PC-9 (cell line): ENCODE measurements around the gene XRCC4. TPM values are rescaled to one million over a fixed set of nuclear protein-coding genes. Genes with fewer than 3 reads are reported as not detected.
"Not testable (repeated sequence)": the region's sequence is repeated elsewhere in the genome, so short reads cannot be mapped to it uniquely, and the experiment has no call there.

Experiments
- BruUV-seq: library from RNA; stranded (reverse); fragments of 400-500 nt; replicated peaks from 2 replicates; lab custom pipeline; 2021; lab: Mats Ljungman, UMichigan
- CTCF ChIA-PET: fragments of 300-600 bp; sonication (Branson Sonifier 250); formaldehyde crosslinking; loops from one replicate; lab custom pipeline; 2022; ENCODE audit warnings: antibody characterized with exemption; lab: Charles Lee
- POLR2A ChIA-PET: fragments of 300-600 bp; sonication (Branson Sonifier 250); formaldehyde crosslinking; loops from one replicate; lab custom pipeline; 2022; ENCODE audit warnings: antibody characterized with exemption; ENCODE audit not compliant: unreplicated experiment; lab: Charles Lee
- DNase-seq, 2 experiments: peaks; one replicate each; pipeline versions ENCODE4 v3.0.0 to v3.0.0-alpha.2; 2015 to 2022; ENCODE audit warnings: mixed read lengths in 1 of 2
- H2AFZ ChIP-seq: fragments of 200-600 bp; sonication (generic); 2 replicates; pipeline ENCODE4 v1.8.1; 2017; ENCODE audit warnings: antibody characterized with exemption
- H3F3A ChIP-seq: fragments of 200-600 bp; sonication (generic); 2 replicates; pipeline ENCODE4 v1.8.1; 2017; ENCODE audit warnings: antibody characterized with exemption, mild to moderate bottlenecking, low read depth; ENCODE audit not compliant: insufficient read depth
- H3K27ac ChIP-seq: fragments of 200-600 bp; sonication (generic); 2 replicates; pipeline ENCODE4 v1.6.1; 2016; ENCODE audit warnings: mixed run types
- H3K27me3 ChIP-seq: fragments of 200-600 bp; sonication (generic); 2 replicates; pipeline ENCODE4 v1.6.1; 2016; ENCODE audit warnings: low read depth, mixed run types; ENCODE audit not compliant: insufficient read depth
- H3K36me3 ChIP-seq: fragments of 200-600 bp; sonication (generic); 2 replicates; pipeline ENCODE4 v1.6.1; 2016; ENCODE audit warnings: low read depth, mixed run types
- H3K4me1 ChIP-seq: fragments of 200-600 bp; sonication (generic); replicated peaks from 2 replicates; pipeline ENCODE4 v1.6.1; 2016; ENCODE audit warnings: mixed run types; ENCODE audit not compliant: insufficient read depth
- H3K4me2 ChIP-seq: fragments of 200-600 bp; sonication (generic); 2 replicates; pipeline ENCODE4 v1.6.1; 2017; ENCODE audit warnings: mixed run types
- H3K4me3 ChIP-seq: fragments of 200-600 bp; sonication (generic); 2 replicates; pipeline ENCODE4 v1.6.1; 2016; ENCODE audit warnings: mixed run types
- H3K79me2 ChIP-seq: fragments of 200-600 bp; sonication (generic); 2 replicates; pipeline ENCODE4 v1.6.1; 2017; ENCODE audit warnings: low read depth, mixed run types
- H3K9me2 ChIP-seq: fragments of 200-600 bp; sonication (generic); 2 replicates; pipeline ENCODE4 v1.8.1; 2017; ENCODE audit warnings: mild to moderate bottlenecking; ENCODE audit not compliant: insufficient read depth
- H3K9me3 ChIP-seq: fragments of 200-600 bp; sonication (generic); 2 replicates; pipeline ENCODE4 v1.8.1; 2016; ENCODE audit warnings: low read depth; ENCODE audit not compliant: insufficient read depth
- H4K20me1 ChIP-seq: fragments of 200-600 bp; sonication (generic); 2 replicates; pipeline ENCODE4 v1.8.1; 2017; ENCODE audit not compliant: insufficient read depth
- EZH2 ChIP-seq: fragments of 200-600 bp; sonication (generic); IDR thresholded peaks from 2 replicates; pipeline ENCODE4 v1.8.0; 2017; ENCODE audit warnings: antibody characterized with exemption, low read depth
- intact Hi-C: fragments of 100-400 bp; cut with micrococcal nuclease; formaldehyde crosslinking; loops from one replicate; pipeline ENCODE4 v1.10.0; 2022; ENCODE audit not compliant: unreplicated experiment
- total RNA-seq: library from RNA; stranded (reverse); gene quantifications from 2 replicates; pipeline ENCODE4 v1.2.3, GENCODE V29; 2021
- TF ChIP-seq, protein P1 (sequence below): fragments of 200-600 bp; sonication (generic); conservative IDR thresholded peaks from 2 replicates; pipeline ENCODE4 v1.6.1; 2017; ENCODE audit warnings: mixed run types, antibody characterized with exemption, mild to moderate bottlenecking, moderate library complexity

The XRCC4 gene
- total RNA-seq, 1 experiment from 2014 or later = 12.2 TPM

DNA sequence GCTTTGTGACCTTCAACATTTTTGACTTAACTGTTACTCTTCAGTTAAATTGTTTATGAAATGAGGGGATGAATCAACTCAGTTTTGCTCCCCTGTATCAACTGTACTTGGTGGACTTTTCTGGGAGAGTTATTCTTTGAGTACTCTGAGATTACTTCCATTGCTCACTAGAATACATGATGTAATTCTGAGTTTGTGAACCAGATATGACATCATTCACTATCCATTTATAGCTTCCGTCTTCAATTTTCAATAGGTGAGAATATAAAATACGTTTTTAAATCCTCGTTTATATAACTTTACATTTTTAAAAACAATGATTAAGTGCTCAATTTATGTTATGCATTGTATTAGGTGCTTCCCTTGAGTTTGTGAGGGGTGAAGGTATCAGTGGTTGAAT is 71.0 kb downstream of the XRCC4 start:
- no TSS peak for BruUV-seq
- Histone ChIP-seq H3K36me3 (no peaks in the 10 kb centered on the region), H3K4me2 (no peak overlapping the region), H3F3A (no peaks in the 10 kb centered on the region), H3K4me3 (no peak overlapping the region), H2AFZ (no peak overlapping the region), H4K20me1 (no peaks in the 10 kb centered on the region), H3K27me3 (no peaks in the 10 kb centered on the region), H3K79me2 (no peaks in the 10 kb centered on the region), H3K9me3 (no peaks in the 10 kb centered on the region), H3K9me2 (no peaks in the 10 kb centered on the region), H3K4me1 (no peaks in the 10 kb centered on the region), H3K27ac (no peak overlapping the region)
- intact Hi-C loops = no loop called here
- DNase-seq = no peak
- CTCF ChIA-PET = no interaction called here
- TF ChIP-seq, protein P1, sequence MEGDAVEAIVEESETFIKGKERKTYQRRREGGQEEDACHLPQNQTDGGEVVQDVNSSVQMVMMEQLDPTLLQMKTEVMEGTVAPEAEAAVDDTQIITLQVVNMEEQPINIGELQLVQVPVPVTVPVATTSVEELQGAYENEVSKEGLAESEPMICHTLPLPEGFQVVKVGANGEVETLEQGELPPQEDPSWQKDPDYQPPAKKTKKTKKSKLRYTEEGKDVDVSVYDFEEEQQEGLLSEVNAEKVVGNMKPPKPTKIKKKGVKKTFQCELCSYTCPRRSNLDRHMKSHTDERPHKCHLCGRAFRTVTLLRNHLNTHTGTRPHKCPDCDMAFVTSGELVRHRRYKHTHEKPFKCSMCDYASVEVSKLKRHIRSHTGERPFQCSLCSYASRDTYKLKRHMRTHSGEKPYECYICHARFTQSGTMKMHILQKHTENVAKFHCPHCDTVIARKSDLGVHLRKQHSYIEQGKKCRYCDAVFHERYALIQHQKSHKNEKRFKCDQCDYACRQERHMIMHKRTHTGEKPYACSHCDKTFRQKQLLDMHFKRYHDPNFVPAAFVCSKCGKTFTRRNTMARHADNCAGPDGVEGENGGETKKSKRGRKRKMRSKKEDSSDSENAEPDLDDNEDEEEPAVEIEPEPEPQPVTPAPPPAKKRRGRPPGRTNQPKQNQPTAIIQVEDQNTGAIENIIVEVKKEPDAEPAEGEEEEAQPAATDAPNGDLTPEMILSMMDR = no peak
- TF ChIP-seq EZH2 = no peak
- POLR2A ChIA-PET = no interaction called here

DNA sequence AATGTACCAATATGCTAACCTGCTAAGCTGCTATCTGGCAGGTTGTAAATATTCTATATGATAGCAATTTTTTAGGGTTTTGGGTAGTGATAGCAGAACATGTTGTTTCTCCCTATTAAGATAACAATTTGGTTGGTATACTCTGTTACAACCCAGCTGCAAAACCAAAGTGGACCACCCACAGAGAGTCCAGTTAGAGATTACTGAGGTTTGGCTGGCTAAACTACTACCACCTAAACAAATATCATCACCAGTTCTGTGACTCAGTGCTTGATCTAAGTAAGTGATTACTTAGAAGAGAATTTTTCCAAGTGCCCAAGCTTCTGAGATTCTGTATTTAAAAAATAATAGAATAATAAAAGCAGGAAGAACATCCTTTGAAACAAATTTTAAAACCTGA is 72.3 kb downstream of the XRCC4 start:
- Histone ChIP-seq H3K9me2 (no peaks in the 10 kb centered on the region), H3K27me3 (no peaks in the 10 kb centered on the region), H2AFZ (no peak overlapping the region), H3K9me3 (no peaks in the 10 kb centered on the region), H3K4me1 (no peaks in the 10 kb centered on the region), H3F3A (no peaks in the 10 kb centered on the region), H3K4me3 (no peak overlapping the region), H3K27ac (no peak overlapping the region), H3K4me2 (no peak overlapping the region), H4K20me1 (no peaks in the 10 kb centered on the region), H3K36me3 (no peaks in the 10 kb centered on the region), H3K79me2 (no peaks in the 10 kb centered on the region)
- TF ChIP-seq EZH2 = no peak
- TF ChIP-seq, protein P1 = no peak
- intact Hi-C loops = no loop called here
- POLR2A ChIA-PET = no interaction called here
- CTCF ChIA-PET = no interaction called here
- BruUV-seq = no TSS peak
- no peak for DNase-seq

DNA sequence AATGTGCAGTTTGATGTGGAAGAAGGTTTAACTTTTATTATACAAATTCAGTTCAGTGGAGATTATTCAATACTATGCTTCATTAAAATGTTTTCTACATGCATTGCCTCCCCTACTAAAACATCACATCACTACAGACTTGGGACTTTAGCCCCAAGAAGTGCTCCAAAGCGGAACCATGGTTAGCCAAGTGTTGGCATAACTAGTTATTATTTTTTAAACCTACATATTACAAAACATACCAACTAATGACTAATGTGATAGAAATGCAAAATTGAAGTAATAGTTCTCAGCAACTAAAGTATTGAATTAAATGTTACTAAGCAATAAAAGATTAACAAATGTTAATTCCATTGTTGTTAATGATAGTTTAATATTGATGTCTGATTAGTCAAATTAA is 74.5 kb downstream of the XRCC4 start:
- TF ChIP-seq EZH2 = no peak
- TF ChIP-seq, protein P1 = no peak
- intact Hi-C loops = no loop called here
- Histone ChIP-seq H2AFZ (no peak overlapping the region), H3F3A (no peaks in the 10 kb centered on the region), H3K4me1 (no peaks in the 10 kb centered on the region), H3K79me2 (no peaks in the 10 kb centered on the region), H3K27ac (no peak overlapping the region), H3K4me2 (no peak overlapping the region), H4K20me1 (no peaks in the 10 kb centered on the region), H3K27me3 (no peaks in the 10 kb centered on the region), H3K9me3 (no peaks in the 10 kb centered on the region), H3K9me2 (no peaks in the 10 kb centered on the region), H3K4me3 (no peak overlapping the region), H3K36me3 (no peaks in the 10 kb centered on the region)
- no TSS peak for BruUV-seq
- CTCF ChIA-PET = no interaction called here
- no peak for DNase-seq
- POLR2A ChIA-PET = no interaction called here

DNA sequence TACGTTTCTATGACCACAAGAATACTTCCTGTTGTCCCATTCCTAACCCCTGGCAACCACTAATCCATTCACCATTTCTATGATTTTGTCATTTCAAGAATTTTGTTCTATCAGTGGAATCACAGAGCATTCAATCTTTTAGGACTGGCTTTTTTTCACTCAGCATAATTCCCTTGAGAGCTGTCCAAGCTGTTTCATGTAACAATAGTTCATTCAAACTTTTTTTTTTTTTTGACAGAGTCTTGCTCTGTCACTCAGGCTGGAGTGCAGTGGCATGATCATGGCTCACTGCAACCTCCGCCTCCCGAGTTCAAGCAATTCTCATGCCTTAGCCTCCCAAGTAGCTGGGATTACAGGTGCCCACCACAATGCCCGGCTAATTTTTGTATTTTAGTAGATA is 75.6 kb downstream of the XRCC4 start:
- CTCF ChIA-PET, H3K9me3 ChIP-seq, H4K20me1 ChIP-seq, H3K79me2 ChIP-seq, POLR2A ChIA-PET, DNase-seq, H3K4me1 ChIP-seq, H3K27ac ChIP-seq, intact Hi-C loops, H3K4me2 ChIP-seq, H3K4me3 ChIP-seq, H3F3A ChIP-seq, H3K9me2 ChIP-seq, H3K27me3 ChIP-seq, H3K36me3 ChIP-seq, BruUV-seq, H2AFZ ChIP-seq: not testable (repeated sequence)
